HG03045 (cell line): Measurements from ENCODE around the gene CRAT.
"Not testable (repeated sequence)": the region's sequence is repeated elsewhere in the genome, so short reads cannot be mapped to it uniquely, and the experiment has no call there.

Experiments
- ATAC-seq: cut with Tn5 transposase; IDR thresholded peaks from one replicate; pipeline ENCODE4 v1.9.1; 2021; ENCODE audit warnings: mild to moderate bottlenecking, moderate library complexity; ENCODE audit not compliant: unreplicated experiment

Gene CRAT

GRCh38 chr9:129138476-129139232, 28.1 kb upstream of the CRAT start:
- no peak for ATAC-seq

GRCh38 chr9:129138144-129138462, 27.5 kb upstream of the CRAT start:
- no peak for ATAC-seq

- ATAC-seq = no peak
These were observed 26.9 kb upstream of the CRAT start for GRCh38 chr9:129137292-129138143.

- ATAC-seq = no peak
These were observed 25.9 kb upstream of the CRAT start for GRCh38 chr9:129136446-129137035.

- ATAC-seq = no peak
These were observed 24.9 kb upstream of the CRAT start for GRCh38 chr9:129135476-129135875.

- ATAC-seq = no peak
These were observed 22.5 kb upstream of the CRAT start for GRCh38 chr9:129133082-129133481.

- ATAC-seq = peak; percentile 49
These were observed 20.9 kb upstream of the CRAT start for GRCh38 chr9:129131300-129132145.

GRCh38 chr9:129130791-129131190, 20.2 kb upstream of the CRAT start:
- no peak for ATAC-seq

- not testable (repeated sequence) for ATAC-seq
These were observed 19.7 kb upstream of the CRAT start for GRCh38 chr9:129130271-129130670.

- no peak for ATAC-seq
These were observed 18.1 kb upstream of the CRAT start for GRCh38 chr9:129128689-129129088.

GRCh38 chr9:129126749-129127618, 16.4 kb upstream of the CRAT start:
- no peak for ATAC-seq

GRCh38 chr9:129125478-129125877, 14.9 kb upstream of the CRAT start:
- ATAC-seq = no peak

- ATAC-seq = no peak
These were observed 14.0 kb upstream of the CRAT start for GRCh38 chr9:129124506-129125069.

- ATAC-seq = not testable (repeated sequence)
These were observed 12.4 kb upstream of the CRAT start for GRCh38 chr9:129122976-129123375.

GRCh38 chr9:129122133-129122532, 11.5 kb upstream of the CRAT start:
- ATAC-seq = no peak

GRCh38 chr9:129121483-129121882, 10.9 kb upstream of the CRAT start:
- ATAC-seq = no peak

- ATAC-seq = no peak
These were observed 8.2 kb upstream of the CRAT start for GRCh38 chr9:129118799-129119198.

- no peak for ATAC-seq
These were observed 3.2 kb upstream of the CRAT start for GRCh38 chr9:129113645-129114304.

- ATAC-seq = not testable (repeated sequence)
These were observed 1.9 kb upstream of the CRAT start for GRCh38 chr9:129112526-129112925.
